Superior temporal gyrus (tissue), 1 donor: Measurements from ENCODE around the gene UBL4A.
"Not testable (repeated sequence)": the region's sequence is repeated elsewhere in the genome, so short reads cannot be mapped to it uniquely, and the experiment has no call there.

Source experiments
- DNase-seq: peaks from one replicate; pipeline ENCODE4 v3.0.0-alpha.2; 2016; ENCODE audit errors: extremely low spot score

The UBL4A gene

DNA sequence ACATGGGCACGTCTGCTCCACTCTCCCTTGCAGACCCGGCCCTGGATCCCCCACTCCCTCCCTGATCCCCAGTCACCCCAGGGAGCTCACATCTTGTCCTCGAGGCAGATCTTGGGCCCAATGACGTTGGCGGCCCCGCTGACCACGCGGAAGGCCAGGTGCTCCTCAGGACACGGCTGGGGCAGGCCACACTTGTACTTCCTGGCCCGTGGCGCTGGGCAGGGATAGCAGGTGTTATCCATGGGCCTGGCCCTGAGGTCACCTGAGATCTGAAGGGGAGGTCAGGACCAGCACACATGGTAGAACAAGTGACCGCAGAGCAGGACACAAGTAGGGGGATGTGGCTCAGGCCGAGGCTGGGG is 21.9 kb upstream of the UBL4A start:
- no peak for DNase-seq

DNA sequence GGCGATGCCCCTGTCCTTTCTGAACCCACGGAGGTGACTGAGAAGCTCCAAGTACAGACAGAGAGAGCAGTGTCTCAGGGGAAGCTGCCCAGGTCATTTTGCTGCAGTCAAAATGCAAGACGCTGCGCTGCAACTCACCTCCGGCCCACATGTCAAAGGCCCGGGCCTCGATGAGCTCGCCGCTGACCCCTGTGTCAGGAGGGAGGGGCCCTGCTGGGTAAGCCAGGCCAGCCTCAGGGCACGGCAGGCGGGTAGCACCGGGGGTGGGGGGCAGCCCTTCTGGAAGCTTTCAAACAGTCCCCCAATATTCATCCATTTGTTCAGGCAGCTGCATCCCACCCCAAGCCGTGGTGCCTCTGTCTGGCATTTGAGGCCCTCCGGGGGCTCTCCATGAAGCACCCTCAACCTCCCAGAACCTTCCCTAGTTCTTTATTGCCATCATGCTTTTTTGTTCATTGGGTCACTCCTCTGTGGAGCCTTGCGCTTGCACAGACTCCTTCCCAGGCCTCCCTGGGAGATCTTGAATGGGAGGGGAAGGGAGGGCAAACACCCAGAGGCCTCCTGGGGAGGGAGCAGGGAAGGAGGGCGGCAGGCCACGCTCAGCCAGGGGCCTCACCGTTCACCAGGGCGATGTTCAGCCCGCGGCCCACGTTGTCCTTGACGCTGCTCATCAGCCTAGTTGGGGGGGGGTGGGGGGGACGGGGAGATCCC is 21.4 kb upstream of the UBL4A start:
- no peak for DNase-seq

DNA sequence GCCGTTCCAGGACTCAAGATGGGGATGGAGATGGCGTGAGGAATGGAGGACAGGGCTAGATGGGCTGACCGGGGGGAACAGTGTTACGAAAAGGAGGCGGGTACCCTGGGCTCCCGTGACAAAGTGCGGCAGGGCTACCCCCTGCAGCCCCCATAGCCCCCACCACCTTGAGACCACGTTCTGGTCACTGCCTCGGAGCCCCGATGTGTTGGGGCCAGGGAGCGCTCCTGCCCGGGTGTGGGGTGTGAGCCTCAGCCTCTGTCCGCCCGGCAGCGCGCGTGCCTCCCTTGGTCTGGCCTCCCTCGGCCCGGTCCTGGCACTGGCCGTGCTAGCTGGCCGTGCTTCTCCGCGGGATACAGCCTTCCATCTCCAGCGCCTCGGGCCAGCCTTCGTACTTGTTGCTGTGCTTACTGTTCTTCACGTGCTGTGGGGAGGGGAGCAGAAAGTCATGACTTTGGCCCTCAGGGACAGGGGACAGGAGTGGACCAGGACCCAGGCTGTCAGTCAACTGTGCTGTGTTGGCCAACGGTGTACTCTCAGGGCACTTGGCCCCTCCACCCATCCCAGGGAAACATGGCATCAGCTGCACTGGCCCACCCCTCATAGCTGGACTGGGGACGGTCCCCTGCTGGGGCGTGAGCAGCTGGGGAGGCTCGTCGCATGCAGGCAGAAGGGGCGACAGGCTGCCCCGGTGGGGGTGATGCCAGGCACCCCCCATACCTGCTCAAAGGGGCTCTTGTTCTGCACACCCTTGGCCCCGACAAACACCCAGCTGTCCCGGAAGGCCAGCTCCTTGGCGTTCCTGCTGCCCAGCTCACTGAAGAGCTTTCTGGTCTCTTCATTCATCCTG is 20.3 kb upstream of the UBL4A start:
- no peak for DNase-seq

DNA sequence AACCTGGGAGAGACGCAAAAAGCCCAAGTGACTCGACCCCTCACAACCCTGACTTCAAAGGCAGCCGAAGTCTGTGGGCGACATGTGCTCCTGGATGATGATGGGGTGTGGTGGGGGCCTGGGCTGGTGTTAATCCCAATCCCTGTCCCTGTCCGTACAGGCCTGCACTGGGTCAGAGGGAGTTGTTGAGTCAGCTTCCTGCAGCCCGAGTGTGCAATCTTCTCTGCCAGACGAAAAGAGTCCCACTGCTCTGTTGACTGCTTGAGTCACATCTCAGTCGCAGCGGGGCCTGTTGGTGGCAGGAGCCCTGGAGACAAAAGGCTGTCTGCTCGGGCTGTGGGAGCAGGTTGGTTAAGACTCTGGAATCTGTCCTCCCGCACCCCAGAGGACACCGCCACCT is 19.3 kb upstream of the UBL4A start:
- DNase-seq, result no peak

DNA sequence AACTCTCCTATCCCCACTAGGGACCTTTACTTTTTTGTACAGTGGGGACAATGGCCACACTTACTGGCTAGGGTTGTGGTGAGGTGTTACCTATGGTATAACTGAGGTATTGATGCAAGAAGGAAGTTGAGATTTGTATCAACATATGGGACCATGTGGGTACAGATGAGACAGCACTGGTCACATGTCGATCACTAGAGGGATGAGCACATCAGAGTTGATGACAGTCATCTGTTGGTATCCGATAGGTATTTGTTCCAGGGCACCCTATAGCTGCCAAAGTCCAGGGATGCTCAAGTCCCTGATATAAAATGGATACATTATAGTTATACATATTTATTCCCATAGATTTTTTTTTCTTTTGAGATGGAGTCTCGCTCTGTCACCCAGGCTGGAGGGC is 16.6 kb upstream of the UBL4A start:
- no peak for DNase-seq

DNA sequence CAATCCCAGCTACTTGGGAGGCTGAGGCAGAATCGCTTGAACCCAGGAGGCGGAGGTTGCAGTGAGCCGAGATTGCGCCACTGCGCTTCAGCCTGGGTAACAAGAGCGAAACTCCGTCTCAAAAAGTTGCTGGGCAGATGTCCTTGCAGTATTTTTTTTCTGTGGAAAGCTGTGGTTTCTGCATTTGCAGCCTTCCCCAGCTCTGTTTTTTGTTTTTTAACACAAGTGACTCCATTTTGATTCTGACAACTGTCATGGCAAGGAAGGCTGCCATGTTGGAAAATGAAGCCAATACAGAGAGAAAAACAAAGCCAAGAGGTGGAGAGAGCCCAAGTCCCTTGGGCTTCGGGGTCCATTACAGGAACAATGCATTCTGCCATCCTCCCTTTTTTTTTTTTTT is 15.7 kb upstream of the UBL4A start:
- DNase-seq, result no peak

DNA sequence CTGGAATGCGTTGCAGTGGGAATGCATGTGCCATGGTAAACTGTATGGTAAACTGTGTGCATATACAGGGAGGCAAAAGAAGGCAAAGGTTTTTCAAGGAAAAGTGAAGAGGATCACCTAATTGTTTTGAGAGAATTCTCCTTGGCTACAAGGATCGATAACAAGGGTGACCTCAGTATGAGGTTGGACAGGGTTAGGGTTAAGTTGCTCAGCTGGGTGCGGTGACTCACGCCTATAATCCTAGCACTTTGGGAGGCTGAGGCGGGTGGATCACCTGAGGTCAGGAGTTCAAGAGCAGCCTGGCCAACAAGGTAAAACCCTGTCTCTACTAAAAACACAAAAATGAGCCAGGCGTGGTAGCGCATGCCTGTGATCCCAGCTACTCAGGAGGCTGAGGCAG is 15.0 kb upstream of the UBL4A start:
- DNase-seq, result not testable (repeated sequence)

DNA sequence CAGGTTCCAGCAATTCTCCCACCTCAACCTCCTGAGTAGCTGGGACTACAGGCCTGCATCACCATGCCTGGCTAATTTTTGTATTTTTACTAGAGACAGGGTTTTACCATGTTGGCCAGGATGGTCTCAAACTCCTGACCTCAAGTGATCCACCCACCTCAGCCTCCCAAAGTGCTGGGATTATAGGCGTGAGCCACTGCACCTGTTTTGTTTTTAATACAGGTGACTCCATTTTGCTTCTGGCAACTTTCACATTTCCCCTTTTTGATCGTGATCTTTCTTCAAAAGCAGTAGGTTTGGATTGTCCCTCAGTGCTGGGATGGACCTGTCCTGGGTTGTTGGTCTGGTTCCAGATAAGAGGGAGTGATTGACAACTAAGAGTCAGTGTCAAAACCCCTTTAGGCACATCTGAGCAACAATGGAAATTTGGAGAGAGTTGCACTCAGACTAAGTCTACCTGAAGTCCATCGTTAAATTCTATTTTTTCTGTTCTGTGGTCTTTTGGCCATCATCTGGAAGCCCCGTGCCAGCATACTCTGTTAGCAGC is 10.2 kb upstream of the UBL4A start:
- DNase-seq, result not testable (repeated sequence)

DNA sequence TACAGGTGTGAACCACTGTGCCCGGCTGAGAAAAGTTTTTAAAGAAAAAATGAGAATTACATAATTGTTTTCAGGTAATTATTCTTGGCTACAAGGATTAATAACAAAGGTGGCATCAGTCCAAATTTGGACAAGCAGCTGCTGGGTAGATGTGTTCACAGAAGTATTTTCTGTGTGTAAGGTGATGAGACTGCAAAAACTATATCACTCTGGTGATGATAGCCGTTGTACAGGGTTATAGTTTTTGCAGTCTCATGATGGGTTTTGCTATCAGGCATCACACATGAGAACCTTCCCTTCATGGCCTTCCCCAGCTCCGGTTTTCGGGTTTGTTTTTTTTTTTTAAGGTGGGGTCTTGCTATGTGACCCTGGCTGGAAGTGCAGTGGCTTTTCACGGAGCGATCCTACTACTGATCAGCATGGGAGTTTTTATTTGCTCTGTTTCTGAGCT is 9.1 kb upstream of the UBL4A start:
- DNase-seq, result no peak

DNA sequence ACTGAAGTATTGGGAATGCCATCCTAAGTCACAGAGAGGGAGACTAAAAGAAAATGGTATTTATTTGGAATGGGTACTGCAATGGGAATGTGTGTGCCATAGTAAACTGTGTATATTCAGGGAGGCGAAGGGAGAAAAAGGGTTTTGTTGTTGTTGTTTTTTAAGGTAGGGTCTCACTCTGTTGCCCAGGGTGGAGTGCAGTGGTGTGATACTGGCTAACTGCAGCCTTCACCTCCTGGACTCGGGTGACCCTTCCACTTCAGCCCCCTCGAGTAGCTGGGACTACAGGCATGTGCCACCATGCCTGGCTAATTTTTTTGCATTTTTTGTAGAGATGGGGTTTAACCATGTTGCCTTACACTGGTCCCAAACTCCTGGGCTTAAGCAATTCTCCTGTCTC is 8.3 kb upstream of the UBL4A start:
- no peak for DNase-seq

DNA sequence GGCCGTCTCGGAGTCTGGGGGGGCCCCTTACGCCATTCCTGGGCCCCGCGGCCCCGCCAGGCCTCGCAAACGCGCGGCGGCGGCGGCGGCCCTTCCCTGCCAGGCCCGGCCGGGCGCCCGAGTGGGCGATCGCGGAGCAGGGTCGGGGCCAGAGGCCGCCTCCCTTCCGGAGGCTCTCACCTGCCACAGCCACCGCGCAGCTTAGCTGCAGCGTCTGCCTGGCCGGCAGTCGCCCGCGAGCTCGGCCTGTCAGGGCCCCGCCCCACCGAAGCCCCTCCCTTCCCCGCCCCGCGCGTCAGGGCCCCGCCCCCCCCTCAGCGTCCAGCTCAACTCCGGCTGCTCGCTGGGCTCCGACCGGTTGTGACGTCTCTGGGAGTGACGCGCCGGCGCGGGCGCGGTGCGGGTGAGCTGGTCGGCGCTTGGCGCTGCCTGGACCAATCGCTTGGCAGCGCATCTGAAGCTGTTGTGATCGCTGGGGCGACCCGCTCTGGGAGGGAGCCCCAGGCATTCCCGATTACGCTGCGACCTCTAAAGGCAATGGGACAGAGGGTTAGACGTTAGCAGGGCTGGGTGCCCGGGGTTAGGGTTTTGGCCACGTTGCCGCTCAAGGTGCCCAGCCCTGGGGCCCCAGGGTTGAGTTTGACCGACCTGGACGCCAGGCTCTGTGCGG is 4.1 kb upstream of the UBL4A start, which contains the start of gene SLC10A3:
Gene SLC10A3 (minus strand): TSS at position 216 of the 670 bp plus-strand sequence. CDS start 1,689 bp downstream, outside the sequence.
- DNase-seq, result peak; percentile 89

DNA sequence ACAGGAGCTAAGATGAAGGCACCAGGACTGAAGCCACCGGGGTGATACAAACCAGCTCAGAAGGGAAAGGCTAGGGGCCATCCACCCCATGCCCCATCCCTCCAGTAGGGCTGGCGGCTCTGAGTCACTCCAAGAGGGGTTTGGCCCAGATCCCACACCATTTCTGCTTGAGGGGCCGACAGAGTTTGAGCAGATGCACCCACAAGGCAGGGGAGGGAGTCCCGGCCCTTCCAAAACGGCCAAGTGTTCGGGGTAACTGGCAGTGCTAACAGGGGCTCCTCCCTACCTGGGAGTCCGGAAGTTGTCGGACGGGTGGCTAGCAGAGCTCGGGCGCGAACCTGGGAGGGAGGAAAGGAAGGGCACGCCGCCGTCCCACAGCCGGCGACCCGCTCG is 3.6 kb upstream of the UBL4A start:
- DNase-seq, result no peak

DNA sequence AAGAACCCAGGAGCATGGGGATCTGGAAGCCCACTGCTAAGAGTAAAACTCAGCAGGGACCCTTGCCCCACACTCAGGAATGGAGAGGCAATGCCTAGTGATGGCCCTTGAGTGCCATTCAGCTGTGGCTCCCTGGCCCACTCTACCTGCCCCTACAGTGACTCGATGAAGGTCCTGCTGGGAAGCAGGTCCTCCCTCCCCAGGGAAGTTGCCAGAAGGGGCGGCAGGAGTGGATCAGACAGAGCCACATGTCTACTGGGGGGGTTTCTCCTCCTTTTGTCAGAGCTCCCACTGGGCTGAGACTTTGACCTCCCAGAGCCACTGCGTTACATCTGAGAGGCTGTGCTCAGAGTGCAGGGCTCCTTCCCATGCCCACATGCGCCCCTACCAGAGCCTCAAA is 2.8 kb upstream of the UBL4A start:
- no peak for DNase-seq

DNA sequence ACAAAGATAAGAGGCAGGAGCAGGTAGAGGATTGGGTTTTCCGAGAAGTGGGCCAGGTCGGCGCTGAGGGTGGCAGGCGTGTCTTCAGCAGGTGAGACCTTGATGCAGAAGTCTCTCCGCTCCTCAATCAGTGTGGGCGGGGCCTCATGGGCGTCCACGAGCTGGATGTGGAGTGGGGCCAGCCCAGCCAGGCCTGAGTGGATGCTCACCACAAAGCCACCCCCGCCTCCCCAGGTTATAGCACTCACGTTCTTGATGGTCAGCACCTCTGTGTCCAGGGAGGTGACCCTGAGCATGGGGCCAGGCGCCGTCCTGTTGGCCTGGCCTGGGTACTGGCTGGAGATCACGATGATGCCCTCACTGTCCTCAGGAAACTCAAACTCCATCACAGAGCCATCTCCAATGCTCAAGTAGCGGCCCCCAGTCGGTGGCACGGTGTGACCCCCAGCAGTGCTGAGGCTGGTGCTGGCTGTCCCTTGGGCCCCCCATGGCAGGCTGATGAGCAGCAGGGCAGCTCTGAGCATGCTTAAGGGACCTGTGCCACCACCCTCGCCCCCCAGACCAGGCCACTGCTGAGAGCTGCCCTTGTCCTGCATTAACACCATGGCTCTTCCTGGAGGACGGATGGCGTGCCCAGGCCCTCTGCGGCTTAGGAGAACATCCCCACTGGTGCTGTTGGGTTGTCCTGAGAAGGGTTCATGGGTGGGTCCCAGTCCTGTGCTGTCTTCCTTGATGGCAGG is 2.1 kb upstream of the UBL4A start:
- DNase-seq, result no peak

DNA sequence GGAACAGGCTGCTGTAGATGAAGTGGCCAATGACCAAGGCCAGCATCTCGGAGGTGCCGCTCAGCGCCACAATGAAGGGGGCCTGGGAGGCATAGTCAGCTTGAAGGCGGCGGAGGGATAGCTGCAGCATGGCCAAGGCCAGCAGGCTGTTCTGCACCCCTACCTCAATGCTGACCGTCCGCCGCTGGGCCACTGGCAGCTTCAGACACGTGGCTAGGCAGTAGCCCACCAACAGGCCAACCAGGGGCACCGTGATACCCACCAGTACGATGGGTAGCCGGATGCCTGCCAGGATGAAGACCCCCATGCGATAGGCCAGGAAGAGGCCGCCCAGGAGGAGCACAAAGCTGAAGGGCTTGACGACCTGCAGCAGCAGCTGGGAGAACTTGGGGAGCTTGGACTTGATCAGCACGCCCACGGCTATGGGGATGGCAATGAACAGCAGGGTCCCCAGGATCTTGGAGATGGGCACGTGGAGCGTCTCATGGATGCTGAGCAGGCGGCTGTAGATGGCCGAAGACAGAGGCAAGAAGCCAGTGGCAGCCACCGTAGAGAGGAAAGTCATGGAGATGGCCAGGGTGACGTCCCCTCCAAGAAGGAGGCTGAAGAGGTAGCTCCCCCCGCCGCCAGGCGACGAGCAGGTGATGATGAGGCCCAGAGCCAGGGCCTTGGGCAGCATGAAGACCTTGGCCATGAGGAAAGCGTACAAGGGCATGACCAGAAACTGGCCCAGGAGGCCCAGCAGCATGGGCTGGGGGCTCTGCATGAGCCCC is 1.3 kb upstream of the UBL4A start:
- no peak for DNase-seq

DNA sequence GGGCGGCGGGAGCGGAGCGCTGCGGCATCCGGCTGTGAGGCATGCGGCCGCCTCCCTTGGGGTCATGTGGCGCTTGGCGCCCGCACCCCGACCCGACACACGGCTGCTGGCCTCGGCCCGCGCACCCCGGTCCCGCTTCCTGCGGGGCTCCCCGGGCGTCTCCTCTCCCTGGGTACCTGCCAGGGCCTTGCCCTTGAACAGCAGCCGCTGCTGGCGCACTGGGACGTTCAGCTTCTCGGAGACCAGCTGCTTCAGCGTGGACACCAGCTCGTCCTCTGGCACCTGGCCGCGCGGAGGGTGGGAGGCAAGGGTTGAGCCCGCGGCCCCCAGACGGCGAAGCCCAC is 391 bp downstream of the UBL4A start:
- DNase-seq, result no peak

DNA sequence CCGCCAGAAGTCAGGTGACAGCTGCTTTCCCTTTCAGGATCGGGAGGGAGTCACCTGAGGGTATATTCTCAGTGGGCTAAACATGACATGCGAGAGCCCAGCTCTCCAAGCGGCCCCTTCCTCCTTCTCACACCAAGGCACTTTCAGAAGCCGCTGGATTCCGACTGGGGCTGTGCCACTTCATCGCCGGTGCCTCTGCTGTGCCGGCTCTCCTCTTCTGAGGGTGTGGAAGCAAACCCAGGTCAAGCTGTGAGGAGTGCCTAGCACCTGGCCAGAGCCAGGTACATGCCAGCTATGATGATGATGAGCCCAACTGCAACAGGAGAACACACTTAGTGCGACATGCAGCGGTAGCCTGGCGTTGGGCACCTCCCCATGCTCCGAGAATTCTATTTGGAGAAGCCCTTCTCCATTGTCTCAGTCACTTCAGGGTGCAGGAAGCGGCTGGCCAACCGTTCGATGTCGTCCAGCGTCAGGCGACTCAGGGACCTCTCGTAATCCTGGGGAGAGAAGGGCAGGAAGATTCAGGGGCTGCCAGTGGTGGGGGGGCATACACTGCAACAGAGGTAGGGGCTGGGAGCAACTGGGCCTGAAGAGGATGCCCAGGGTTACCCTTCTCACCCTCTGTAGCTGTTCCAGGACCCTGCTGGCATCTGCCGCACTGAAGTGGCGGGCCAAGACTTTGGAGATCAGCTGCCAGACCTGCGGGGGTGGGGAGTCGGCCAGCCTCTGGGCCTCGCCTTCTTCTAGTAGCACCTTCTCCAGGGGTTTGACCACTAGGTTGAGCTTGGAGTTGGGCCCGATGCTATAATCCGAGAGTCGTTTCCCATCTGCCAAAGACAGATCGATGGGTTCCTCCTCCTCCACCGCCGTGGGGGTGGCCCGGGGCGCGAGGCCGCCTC is 1.0 kb downstream of the UBL4A start:
- DNase-seq, result no peak

DNA sequence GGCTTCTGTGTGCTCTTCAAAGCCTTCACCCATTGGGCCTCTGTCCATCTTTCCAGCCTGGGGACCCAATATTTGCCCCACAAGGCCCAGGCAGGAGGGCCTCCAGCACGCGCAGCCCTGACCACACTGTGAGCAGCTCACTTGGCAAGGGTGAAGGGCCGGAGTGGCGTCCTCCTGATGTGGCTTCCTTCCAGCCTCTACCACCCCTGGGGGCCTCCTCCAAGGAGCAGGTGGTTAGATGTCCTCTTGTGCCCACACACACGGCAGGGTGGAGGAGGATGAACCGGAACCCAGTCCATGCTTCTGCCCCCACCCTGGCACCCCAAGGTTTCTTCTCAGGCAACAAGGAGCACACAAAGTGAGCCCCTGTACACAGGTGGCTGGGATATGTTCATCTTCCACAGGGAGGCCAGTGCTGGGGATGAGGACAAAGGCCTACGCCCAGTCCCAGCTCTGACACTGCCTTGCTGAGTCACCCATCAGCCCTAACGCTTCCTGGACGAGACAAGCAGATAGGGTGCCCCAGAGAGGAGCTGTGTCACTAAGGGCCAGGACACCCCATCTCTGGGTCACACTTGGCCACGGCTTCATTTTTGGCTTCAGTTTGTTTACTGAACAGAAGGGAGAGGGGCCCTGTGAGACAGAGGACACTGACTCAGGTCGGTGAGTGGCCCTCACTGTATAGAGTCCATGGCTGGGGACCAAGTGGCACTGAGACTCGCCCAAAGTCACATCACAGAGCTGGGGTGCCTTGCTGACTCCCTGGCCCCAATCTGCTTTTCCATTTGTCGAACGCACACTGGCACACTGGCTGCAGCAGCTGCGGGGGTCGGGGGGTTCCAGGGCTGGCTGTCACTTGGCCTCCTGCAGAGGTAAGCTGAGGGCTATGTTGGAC is 1.9 kb downstream of the UBL4A start:
- DNase-seq, result no peak

DNA sequence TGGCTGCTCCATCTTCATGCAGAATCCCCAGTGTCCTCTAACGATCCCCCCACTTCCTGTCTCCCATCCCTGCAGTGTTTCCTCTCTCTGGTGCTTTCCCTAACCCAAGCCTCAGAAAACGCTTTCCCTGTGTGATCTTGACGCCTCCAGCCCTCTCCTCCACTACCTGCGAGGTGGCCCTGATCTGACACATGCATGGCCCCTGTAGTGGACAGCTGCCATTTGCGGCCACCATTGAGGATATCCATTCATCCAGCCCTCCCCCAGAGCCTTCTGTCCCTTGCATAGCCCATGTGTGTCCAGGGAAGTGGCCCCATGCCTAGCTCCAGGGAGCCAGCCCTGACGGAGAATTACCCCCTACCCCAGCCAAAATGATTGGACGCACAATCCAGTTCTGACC is 3.1 kb downstream of the UBL4A start:
- DNase-seq, result no peak
